ENCODE data around the gene RNF112.

Gene RNF112

DNA sequence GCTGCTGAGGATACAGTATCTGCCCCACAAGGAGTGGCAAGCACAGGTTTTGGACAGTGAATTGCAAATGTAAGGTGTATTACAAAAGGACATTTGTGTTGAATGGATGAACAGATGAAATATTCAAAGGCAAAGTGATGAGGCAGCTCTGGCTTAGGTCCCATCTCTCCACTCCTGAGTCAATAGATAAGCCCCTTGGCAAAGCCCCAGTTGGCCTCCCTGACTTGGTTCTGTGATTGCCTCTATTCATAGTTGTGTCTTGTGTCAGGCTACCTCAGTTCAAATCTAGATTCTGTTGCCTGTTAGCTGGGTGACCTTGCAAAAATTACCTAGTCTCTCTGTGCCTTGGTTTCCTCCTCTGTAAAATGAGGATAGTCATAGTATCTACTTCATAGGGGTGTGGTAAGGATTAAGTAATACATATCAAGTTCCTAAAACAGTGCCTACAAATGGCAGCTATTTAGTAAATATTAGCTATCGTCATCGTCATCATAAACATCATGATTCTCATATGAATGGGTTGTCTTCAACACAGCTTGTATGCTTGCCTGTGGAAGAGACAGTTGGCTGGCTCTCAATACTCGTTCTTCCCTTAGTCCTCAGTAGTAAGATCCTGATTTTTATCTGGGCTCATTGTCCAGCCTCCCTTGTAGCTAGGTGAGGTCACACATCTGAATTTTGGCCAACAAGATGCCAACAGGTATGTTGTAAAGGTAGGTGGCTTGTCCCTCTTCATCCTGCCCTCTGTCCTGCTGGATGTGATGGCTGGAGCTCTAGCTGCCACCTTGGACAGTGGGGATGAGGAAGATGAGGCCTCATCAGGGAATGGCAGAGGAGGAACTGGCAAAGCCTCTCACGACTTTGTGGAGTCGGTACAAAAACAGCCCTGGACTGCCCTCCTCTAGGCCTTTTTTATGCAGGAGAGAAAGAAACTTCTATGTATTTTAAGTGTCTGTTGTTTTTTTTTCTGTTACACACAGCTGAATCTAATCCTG is 21.9 kb upstream of the RNF112 start:
- DNase-seq: no peak

DNA sequence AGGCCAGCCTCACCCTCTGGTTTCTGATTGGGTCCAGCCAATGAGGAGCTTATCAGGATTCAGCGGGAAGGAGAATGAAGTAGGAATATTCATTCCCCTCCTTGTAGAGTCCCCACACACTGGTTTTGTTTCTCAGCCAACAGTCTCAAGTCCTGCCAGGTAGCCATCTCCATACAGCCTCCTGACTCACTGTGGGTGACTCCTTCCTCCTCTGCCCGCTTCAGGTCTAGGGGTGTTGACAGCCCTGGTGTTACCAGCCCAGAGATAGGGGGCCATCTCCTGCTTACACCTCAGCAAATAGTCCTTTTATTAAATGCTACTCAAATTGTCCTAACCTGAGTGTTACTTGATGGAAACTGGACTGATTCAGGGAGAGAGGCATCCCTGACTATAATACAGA is 20.1 kb upstream of the RNF112 start:
- no peak for DNase-seq

DNA sequence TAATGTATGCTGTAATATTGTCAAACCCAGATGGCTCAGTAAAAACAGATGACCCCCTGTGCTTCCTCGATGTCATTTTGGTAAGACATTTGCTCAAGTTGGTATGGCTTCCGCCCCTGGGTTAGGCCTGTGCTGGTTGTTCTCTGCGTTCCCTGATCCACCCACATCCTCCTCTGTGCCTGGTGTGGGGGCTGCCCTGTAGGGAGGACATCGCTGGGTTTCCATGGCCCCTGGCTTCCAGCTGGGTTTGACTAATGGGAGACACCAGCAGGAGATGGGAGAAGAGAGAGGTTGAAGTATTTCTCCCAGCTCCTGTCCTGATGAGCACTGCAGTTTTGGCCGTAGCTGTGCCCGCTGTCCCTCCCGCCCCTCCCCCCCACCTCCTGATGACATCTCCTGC is 19.6 kb upstream of the RNF112 start:
- DNase-seq: no peak

DNA sequence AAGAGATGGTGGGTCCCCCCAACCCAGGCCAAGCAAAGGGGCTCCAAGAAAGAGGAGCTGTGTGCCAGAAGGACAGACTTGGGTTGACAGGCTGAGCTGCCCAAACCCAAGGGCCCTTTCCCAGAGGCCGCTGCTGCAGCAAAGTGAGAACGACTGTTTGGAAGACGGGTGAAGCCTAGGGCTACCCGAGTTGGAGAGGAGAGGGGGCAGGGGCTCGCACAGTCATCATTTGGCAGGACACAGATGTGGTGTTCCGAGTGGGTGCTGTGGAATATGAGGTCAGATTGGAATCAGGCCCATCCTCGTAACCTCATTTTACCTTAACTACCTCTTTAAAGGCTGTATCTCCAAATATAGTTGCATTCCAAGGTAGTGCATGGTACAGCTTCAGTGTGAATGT is 18.7 kb upstream of the RNF112 start:
- no peak for DNase-seq

DNA sequence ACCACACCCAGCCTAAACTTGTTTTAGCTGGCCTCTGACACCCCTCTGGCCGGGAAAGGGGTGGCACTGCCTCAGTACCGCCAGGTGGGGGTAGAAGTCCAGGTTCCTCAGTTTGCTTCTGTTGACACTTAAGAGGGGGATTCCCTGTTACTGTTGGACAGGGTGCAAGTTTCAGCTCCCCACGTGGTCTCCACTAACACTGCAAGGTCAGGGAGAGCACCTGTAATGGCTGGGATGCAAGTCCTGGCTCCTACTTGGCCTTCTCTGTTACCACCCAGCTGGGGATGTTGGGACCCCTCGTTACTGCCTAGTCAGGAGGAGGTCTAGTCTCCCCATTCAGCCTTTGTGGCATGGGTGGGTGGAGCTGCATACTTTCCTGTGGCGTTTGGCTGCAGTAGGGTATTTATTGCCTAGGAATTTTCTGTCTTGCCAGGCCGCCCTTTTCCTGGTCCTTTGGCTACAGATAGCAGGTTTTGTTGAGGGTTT is 13.4 kb upstream of the RNF112 start:
- no peak for DNase-seq

DNA sequence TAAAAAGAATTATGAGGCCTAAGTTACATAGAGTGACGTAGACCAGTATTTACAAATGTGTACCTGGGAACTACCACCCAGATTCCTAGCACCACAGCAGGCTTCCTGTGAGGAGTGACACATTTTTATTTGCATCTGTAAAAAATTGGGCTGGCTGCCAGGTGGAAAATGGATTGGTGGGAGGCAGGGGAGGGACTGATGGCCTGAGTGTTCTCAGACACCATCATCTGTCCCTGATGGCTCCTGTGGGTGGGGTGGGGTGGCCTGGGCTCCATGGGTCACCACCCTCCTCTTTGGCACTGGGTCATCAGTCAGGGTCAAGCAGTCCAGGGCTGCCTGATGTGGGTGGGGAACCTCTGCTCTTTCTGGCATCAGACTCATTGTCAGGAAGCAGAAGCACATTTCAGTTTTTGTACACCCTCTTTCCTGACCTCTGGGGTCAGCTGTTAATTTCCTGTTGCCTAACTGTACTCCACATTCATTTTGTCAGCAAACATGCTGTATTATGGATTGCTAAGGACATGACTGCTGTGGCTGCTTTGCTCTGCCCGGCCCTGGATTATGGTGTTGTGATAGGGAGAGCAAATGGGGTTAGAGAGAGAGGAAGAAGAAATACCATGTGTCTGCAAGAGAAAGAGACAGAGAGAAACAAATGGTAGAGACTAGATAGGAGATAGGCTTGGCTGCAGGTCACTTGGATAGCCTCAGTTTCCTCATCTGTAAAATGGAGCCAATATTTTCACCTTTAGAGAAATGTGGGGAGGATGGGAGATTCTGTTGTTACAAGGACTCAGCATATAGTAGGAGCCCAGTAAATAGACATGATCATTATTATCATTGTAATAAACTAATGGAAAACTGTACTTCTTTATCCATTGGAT is 12.5 kb upstream of the RNF112 start:
- DNase-seq: no peak

DNA sequence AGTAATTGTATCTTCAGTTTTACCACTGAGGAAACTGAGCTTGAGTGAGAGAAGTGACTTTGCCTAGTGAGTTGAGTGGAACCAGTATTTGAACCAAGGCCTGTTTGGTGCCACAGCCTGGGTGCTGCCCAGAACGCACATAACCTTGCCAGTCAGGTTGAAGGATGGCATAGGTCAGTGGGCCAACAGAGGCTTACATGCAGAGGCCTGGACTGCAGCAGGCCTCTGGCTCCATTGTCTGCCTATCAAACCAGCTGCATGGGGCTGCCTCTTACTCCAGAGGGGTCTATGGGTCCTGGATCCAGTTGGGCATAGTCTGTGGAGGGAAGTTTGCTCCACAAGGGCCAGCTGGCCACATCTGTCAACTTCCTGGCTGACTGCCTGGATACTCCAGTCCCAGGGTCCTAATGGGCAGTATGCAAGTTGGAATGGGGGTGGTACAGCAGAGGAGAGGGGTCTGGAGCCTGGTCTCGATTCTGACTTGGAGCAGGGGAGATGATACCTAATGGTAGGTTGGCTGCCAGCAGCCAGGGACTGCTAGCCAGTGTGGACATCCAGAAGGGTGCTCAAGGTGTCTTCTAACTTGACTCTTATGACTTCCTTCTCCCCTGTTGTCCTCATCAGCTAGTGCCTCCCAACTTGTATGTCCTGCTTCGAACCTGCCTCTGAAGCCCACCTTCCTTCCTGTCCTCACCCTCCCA is 11.1 kb upstream of the RNF112 start:
- DNase-seq: no peak

DNA sequence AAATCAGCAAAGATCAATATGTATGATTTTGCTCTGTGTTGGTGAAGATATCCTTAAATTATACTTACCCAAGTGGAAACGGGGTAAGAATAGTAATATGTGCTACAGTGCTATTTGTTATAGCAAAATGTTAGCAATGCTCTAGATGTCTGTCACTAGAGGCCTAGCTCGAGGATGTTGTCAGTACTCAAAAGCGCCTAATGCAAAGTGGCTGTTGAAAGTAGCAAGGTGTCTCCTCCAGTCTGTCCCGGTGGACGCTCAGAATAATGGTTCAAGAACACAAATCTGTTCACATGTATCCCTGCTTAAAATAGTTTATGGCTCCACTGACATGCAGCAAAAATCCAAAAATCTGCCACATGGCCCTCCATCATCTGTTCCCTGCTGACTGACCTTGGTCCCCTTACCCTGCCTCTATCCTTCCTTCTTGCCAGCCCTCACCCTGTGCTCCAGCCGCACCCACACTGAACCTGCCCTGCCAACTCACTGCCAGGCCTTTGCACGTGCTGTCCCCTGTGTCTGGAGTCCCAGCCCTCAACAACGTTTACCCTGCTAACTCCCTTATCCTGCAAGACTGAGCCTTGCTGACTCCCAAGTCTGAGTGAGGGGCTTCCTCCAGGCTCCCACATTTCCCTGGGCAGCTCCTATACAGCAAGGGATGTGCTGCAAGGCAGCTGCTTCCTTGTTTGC is 9.6 kb upstream of the RNF112 start:
- no peak for DNase-seq

DNA sequence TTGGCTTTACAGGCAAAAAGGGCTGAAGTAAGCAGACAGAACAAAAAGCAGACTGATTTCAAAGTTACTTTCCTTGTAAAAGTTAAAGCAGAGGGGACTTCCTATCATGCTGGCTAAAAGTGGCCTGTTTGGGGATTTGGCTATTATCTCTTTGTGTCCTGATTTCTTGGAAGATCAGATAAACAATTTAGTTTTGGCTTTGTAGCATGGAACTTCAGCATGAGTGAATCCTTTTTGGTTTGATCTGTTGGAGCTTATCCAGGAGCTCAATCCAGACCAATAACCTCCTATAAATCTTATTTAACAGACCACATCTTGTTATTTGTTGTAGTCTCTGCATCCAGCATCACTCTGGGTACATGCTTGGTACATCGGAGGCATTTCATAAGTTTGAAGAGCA is 8.9 kb upstream of the RNF112 start:
- DNase-seq: no peak

DNA sequence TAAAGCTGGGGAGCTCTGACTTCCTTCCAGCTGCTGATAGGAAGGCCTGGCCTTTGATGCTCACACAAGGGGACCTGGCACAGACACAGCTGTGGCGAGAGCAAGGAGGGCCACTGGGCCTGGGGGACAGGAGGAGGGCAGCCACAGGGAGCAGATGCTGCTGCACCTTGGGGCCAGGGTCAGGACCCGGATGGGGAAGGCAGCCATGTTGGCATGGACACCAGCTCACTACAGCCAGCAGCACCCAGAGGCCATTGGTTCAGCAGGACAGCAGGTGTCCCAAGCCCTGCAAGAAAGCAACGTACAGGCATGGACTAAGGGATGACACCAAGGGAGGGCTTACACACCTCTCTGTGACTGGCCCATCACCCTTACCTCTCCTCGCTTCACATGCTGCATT is 8.0 kb upstream of the RNF112 start:
- no peak for DNase-seq

DNA sequence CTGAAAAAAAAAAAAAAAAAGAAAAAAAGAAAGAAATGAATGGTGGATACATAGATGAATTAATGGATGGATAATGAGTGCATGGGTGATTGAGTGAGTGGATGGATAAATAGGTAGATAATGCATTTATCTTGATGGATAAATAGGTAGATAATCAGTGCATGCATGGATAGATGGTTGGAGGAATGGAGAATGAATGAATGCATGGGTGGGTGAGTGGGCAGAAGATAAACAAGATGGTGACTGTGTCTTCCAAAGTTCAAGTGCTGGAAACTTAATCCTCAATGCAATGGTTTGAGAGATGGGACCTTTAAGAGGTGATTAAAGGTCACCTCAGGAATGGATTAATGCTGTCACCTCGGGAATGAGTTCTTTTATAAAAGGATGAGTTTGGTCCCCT is 6.8 kb upstream of the RNF112 start:
- no peak for DNase-seq

DNA sequence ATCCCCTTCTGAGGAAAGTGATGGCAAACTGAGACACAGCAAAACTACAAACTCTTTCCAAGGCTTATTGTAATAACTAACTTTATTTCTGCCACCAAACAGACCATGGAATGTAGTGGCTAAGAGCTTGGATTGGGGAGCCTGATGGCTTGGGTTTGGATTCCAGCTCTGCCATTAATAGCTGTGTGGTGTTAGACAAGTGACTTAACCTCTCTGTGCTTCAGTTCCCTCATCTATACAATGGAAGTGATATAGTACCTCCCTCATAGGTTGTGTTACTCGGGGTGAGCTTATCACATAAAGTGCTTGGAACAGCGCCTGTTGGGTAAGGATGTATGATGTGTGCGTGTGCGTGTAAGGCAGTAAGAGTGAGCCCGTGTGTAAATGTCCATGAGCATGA is 5.9 kb upstream of the RNF112 start:
- no peak for DNase-seq

DNA sequence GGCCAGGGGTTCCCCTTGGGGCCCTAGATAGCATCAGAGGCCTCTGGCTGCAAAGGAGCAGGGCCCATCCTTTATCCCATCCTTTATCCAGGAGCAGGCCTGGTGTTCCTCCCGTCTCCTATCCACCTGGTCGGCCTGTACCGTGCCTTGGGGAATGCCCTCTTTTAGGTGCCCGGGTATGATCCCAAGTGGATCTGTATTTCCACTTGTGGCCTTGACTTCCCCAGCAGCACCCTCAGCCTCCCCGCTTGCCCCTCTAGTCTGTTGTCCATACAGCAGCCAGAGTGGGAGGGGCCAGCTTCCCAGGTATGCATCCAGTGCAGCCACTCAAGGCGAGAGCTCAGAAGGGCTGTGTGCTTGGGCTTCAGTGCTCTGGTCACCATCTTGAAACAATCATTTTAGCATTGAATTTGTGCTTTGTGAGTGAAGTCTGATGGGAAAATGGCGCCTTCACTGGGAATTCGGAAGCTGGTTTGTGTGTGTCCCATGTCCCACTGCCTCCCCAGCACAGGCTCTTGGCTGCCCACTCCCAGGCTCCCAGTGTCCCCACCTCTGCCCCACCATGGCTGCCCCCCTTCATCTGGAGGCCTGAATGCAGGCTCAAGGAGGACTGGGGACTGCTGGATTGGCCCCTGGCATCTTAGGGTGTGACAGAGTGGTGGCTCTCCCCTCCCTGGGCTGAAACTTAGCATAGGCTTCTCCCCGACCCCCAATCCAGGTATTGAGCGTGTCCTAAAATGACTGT is 3.3 kb upstream of the RNF112 start:
- no peak for DNase-seq

DNA sequence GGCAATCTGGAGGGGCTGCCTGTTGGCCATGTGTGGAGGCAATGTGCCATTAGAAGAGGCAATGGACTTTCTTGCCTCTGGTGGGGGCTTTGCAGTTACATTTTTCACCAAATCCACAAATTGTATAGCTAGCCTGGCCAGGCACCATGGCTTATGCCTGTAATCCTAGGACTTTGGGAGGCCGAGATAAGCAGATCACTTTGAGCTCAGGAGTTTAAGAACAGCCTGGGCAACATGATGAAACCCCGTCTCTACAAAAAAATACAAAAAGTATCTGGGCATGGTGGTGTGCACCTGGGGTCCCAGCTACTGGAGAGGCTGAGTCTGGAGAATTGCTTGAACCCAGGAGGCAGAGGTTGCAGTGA is 2.7 kb upstream of the RNF112 start:
- no peak for DNase-seq

DNA sequence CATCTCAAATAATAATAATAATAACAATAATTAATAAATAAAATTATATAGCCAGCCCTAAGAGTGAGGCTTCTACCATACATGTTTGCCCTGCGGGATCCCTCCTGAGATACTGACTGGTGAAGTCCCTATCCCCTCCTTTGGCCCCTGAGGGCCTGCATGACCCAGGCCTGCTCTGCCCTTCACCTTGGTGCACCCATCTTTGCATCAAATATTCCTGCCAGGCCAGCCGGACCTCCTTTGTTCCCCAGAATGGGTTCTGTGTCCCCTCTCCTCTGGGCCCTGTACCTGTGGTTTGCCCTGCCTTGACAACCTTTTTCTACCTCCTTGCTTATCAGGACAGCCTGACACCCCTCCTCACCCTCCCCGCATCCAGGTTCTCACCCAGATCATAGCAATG is 2.0 kb upstream of the RNF112 start:
- DNase-seq: no peak

DNA sequence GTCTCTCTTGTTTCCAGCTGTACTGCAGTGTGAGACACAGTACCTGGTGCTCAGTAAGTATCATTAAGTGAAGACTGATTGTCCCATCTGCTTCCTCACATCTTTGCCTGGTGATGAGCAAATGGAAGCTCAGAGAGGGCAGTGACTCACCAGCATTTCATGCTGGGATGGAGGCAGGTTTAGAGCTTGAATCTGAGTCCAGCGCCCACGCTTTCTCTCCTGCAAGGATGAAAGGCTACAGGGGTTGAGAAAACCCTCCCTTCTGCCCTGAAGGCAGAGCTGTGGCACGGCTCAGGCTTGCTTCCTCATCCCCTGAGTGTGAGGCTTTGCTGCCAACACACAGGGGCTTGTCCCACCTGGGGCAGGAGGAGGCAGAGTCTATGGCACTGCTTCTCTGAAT is 1.5 kb upstream of the RNF112 start:
- peak in 1 of 2 donors; percentile 11 for DNase-seq

DNA sequence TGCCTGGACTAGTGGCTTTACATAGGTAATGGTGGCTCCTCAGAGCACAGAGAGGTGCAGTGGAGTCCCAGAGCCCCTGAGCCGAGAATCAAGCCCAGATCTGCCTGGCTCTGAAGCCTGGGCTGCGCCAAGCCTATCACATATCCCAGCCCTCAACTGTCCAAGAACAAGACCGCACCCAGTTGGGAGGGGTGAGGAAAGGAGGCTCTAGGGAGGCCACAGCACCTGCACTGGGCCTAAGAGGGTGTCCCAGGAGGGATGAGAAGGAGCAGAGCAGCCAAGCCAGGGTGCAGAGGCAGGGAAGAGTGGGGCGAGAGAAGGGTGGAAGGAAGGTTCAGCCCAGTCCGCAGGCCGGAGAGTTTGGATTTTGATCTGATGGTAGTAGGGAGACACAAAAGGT is 941 bp upstream of the RNF112 start:
- no peak for DNase-seq

DNA sequence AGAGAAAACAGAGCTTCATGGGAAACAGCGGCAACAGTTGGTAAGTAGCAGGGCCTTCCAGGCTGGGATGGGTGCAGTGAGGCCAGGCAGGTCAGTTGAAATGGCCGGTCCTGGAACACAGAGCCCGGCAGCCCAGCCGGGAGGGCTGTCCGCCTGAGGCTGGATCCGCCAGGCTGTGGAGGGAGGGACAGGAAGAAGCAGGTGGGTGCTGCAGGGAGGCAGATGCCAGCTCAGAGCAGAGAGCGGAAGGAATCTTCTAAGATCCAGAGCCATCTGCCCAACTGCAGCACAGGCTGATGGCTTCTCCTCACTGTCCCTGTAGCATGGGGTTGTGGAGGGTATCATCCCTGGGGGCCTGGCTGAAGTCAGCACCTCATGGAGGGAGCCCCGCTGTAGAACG is 599 bp downstream of the RNF112 start:
- no peak for DNase-seq

DNA sequence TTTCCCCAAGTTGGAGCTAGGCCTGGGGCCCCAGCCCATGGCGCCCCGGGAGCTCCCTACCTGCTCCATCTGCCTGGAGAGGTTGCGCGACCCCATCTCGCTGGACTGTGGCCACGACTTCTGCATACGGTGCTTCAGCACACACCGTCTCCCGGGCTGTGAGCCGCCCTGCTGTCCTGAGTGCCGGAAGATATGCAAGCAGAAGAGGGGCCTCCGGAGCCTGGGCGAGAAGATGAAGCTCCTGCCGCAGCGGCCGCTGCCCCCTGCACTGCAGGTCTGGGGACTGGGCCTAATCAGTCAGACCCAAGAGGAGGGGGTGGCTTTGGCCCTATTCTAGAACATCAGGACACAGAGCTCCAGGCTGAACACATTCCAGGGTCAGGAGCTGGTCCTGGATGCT is 1.5 kb downstream of the RNF112 start:
- no peak for DNase-seq

DNA sequence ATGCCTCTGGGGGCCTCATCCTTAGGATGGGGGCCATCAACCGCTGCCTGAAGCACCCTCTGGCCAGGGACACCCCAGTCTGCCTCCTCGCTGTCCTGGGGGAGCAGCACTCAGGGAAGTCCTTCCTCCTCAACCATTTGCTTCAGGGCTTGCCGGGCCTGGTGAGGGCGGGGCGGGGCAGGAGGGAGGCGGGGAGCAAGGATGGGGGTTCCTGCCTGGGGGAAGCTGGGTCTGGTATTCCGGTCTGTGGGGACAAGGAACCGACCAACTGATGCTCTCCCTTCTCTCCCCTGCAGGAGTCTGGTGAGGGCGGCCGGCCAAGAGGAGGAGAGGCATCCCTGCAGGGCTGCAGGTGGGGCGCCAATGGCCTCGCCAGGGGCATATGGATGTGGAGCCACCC is 2.0 kb downstream of the RNF112 start:
- no peak for DNase-seq

DNA sequence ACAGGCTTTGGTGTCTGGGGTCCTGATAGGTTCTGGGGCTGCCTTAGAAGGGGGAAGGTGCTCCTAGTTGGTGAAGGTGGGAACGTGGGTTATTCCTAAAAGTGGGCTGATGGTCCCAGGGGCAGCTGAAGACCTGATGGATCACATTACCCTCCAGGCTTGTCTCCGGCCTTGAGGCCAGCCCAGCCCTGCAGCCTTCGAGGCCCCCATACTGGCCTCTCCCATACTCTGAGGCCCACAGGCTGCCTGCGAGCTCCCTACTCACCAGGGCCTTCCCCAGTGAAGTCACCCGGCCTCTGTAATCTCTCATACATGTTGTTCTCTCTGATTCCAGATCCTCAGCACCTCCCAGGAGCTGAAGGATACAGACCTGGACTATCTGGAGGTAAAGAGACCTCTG is 2.7 kb downstream of the RNF112 start:
- no peak for DNase-seq
